GM23338 (cell line): ENCODE measurements around the gene ZFYVE28.

Experiments used
- EZH2 ChIP-seq: fragments of 200-600 bp; sonication (generic); IDR thresholded peaks from one replicate; pipeline ENCODE4 v1.8.0; 2017; ENCODE audit warnings: antibody characterized with exemption, mild to moderate bottlenecking, low read depth; ENCODE audit not compliant: unreplicated experiment
- EZH2phosphoT487 ChIP-seq: fragments of 200-600 bp; sonication (generic); IDR thresholded peaks from one replicate; pipeline ENCODE4 v1.8.1; 2018; ENCODE audit warnings: antibody characterized with exemption; ENCODE audit not compliant: unreplicated experiment
- POLR2AphosphoS5 ChIP-seq: IDR thresholded peaks from 2 replicates; pipeline ENCODE4 v1.6.1; 2016; ENCODE audit warnings: antibody characterized with exemption, low read depth
- ZNF114 ChIP-seq: fragments of 250-450 bp; sonication (Bioruptor Pico); IDR thresholded peaks from 2 replicates; pipeline ENCODE4 v1.5.0; 2020; ENCODE audit warnings: mild to moderate bottlenecking, moderate library complexity
- TF ChIP-seq, protein P1 (sequence below), 2 experiments: fragments of 200-600 bp in 1 of 2; sonication (generic) in 1 of 2; conservative IDR thresholded peaks; 2 replicates each; pipeline versions ENCODE4 v1.5.1 to v1.6.1; 2016 to 2017; ENCODE audit warnings: antibody characterized with exemption in 2 of 2, low read depth in 2 of 2, mild to moderate bottlenecking in 2 of 2, moderate library complexity in 1 of 2
- TF ChIP-seq, protein P2 (sequence below): IDR thresholded peaks from one replicate; pipeline ENCODE4 v1.6.1; 2018; ENCODE audit warnings: antibody characterized with exemption; ENCODE audit not compliant: unreplicated experiment

DNA sequence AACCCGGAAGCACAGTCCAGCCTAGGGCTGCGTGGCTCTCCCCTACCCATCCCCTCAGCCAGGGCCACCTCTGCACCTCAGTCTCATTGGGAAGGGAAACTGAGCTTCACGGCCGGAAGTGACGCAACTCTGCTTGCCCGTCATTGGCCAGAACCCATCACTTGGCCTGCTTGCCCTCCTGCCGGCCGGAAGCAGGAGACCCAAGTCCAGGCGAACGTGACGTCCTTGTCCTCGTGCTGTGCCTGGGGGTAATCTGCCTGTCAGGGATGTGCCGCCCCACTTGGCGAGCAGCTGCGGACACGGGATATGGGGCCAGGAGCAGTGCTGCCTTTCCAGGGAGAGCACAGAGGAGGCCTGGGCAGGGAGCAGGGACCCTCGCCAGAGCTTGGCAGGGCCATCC lies 31.2 kb downstream of the ZFYVE28 start:
- TF ChIP-seq, protein P1, sequence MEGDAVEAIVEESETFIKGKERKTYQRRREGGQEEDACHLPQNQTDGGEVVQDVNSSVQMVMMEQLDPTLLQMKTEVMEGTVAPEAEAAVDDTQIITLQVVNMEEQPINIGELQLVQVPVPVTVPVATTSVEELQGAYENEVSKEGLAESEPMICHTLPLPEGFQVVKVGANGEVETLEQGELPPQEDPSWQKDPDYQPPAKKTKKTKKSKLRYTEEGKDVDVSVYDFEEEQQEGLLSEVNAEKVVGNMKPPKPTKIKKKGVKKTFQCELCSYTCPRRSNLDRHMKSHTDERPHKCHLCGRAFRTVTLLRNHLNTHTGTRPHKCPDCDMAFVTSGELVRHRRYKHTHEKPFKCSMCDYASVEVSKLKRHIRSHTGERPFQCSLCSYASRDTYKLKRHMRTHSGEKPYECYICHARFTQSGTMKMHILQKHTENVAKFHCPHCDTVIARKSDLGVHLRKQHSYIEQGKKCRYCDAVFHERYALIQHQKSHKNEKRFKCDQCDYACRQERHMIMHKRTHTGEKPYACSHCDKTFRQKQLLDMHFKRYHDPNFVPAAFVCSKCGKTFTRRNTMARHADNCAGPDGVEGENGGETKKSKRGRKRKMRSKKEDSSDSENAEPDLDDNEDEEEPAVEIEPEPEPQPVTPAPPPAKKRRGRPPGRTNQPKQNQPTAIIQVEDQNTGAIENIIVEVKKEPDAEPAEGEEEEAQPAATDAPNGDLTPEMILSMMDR (conservative IDR thresholded peaks at IDR 0.05; ENCODE audit: low read depth in 2 of 2) = no peak
- TF ChIP-seq ZNF114 (no peak), EZH2phosphoT487 (no peak), POLR2AphosphoS5 (no peak), EZH2 (no peak)
- TF ChIP-seq, protein P2, sequence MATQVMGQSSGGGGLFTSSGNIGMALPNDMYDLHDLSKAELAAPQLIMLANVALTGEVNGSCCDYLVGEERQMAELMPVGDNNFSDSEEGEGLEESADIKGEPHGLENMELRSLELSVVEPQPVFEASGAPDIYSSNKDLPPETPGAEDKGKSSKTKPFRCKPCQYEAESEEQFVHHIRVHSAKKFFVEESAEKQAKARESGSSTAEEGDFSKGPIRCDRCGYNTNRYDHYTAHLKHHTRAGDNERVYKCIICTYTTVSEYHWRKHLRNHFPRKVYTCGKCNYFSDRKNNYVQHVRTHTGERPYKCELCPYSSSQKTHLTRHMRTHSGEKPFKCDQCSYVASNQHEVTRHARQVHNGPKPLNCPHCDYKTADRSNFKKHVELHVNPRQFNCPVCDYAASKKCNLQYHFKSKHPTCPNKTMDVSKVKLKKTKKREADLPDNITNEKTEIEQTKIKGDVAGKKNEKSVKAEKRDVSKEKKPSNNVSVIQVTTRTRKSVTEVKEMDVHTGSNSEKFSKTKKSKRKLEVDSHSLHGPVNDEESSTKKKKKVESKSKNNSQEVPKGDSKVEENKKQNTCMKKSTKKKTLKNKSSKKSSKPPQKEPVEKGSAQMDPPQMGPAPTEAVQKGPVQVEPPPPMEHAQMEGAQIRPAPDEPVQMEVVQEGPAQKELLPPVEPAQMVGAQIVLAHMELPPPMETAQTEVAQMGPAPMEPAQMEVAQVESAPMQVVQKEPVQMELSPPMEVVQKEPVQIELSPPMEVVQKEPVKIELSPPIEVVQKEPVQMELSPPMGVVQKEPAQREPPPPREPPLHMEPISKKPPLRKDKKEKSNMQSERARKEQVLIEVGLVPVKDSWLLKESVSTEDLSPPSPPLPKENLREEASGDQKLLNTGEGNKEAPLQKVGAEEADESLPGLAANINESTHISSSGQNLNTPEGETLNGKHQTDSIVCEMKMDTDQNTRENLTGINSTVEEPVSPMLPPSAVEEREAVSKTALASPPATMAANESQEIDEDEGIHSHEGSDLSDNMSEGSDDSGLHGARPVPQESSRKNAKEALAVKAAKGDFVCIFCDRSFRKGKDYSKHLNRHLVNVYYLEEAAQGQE = no peak
